ENCODE results near the gene FUT1. TPM values are rescaled to one million over a fixed set of nuclear protein-coding genes. Genes with fewer than 3 reads are reported as not detected.

The FUT1 gene
- total RNA-seq, 1 experiment from 2014 or later = 0.06 TPM

- no peaks in the 10 kb centered on the region for H3K27me3 ChIP-seq (replicated peaks; ENCODE audit: insufficient read depth, low read depth, low read length, poor library complexity)
- ChIA-PET CTCF (interaction anchor here (0.6 kb wide), 2 partner anchors 381 to 459 kb away, joined by 8 to 9 read pairs; no protein-coding TSS in a partner anchor), POLR2A (ENCODE audit: low non-redundant PET) (no interaction called here)
- peak; percentile 43 for DNase-seq (ENCODE audit: low spot score)
- no peak overlapping the region for H3K4me3 ChIP-seq (ENCODE audit: low read depth, low read length, poor library complexity, severe bottlenecking)
- TF ChIP-seq EZH2 (IDR thresholded peaks at IDR 0.05; ENCODE audit: borderline replicate concordance, low read depth, low read length, poor library complexity, severe bottlenecking) (no peak), CTCF (conservative IDR thresholded peaks at IDR 0.05; ENCODE audit: low read depth, low read length) (no peak)
- H3K27ac ChIP-seq (ENCODE audit: low read depth, low read length, poor library complexity, severe bottlenecking) = no peak overlapping the region
- no peaks in the 10 kb centered on the region for H3K9me3 ChIP-seq (ENCODE audit: low read depth, low read length, poor library complexity, severe bottlenecking)
- H3K4me1 ChIP-seq (ENCODE audit: insufficient read depth, low read length, poor library complexity, severe bottlenecking) = peaks cover 23% of the 10 kb centered on the region
- intact Hi-C loops (cut with micrococcal nuclease; ENCODE audit: unreplicated experiment) = no loop called here
- no TSS peak for BruUV-seq (replicated peaks)
- no peaks in the 10 kb centered on the region for H3K36me3 ChIP-seq (ENCODE audit: insufficient read depth, low read length, poor library complexity, severe bottlenecking)
These were observed 11.1 kb downstream of the FUT1 start for GRCh38 chr19:48741129-48741999.

GRCh38 chr19:48740164-48740972 lies 12.1 kb downstream of the FUT1 start, which contains the start of gene RASIP1:
Gene RASIP1 (minus strand): TSS chr19:48740610. CDS start chr19:48740282, 328 bp downstream.
- TF ChIP-seq EZH2 (IDR thresholded peaks at IDR 0.05; ENCODE audit: borderline replicate concordance, low read depth, low read length, poor library complexity, severe bottlenecking) (no peak), CTCF (conservative IDR thresholded peaks at IDR 0.05; ENCODE audit: low read depth, low read length) (no peak)
- no peaks in the 10 kb centered on the region for H3K36me3 ChIP-seq (ENCODE audit: insufficient read depth, low read length, poor library complexity, severe bottlenecking)
- ChIA-PET POLR2A (ENCODE audit: low non-redundant PET) (no interaction called here), CTCF (no interaction called here)
- no peak for DNase-seq (ENCODE audit: low spot score)
- no TSS peak for BruUV-seq (replicated peaks)
- H3K9me3 ChIP-seq (ENCODE audit: low read depth, low read length, poor library complexity, severe bottlenecking) = no peaks in the 10 kb centered on the region
- peaks cover 21% of the 10 kb centered on the region for H3K4me1 ChIP-seq (ENCODE audit: insufficient read depth, low read length, poor library complexity, severe bottlenecking)
- H3K27me3 ChIP-seq (replicated peaks; ENCODE audit: insufficient read depth, low read depth, low read length, poor library complexity) = no peaks in the 10 kb centered on the region
- peak within 1 kb of the TSS; percentile 73 for H3K27ac ChIP-seq (ENCODE audit: low read depth, low read length, poor library complexity, severe bottlenecking)
- intact Hi-C loops (cut with micrococcal nuclease; ENCODE audit: unreplicated experiment) = no loop called here
- H3K4me3 ChIP-seq (ENCODE audit: low read depth, low read length, poor library complexity, severe bottlenecking) = peak within 1 kb of the TSS; percentile 59

- TF ChIP-seq CTCF (conservative IDR thresholded peaks at IDR 0.05; ENCODE audit: low read depth, low read length) (no peak), EZH2 (IDR thresholded peaks at IDR 0.05; ENCODE audit: borderline replicate concordance, low read depth, low read length, poor library complexity, severe bottlenecking) (no peak)
- no peaks in the 10 kb centered on the region for H3K9me3 ChIP-seq (ENCODE audit: low read depth, low read length, poor library complexity, severe bottlenecking)
- no peak for DNase-seq (ENCODE audit: low spot score)
- H3K27ac ChIP-seq (ENCODE audit: low read depth, low read length, poor library complexity, severe bottlenecking) = peak overlapping the region; percentile 73
- no peaks in the 10 kb centered on the region for H3K36me3 ChIP-seq (ENCODE audit: insufficient read depth, low read length, poor library complexity, severe bottlenecking)
- ChIA-PET POLR2A (ENCODE audit: low non-redundant PET) (interaction anchor here (0.5 kb wide), 1 partner anchor 616 kb away, joined by 3 read pairs; no protein-coding TSS in a partner anchor), CTCF (interaction anchor here (0.8 to 1.5 kb wide), 2 partner anchors 65 to 231 kb away, joined by 3 to 4 read pairs; no protein-coding TSS in a partner anchor)
- H3K4me3 ChIP-seq (ENCODE audit: low read depth, low read length, poor library complexity, severe bottlenecking) = peak overlapping the region; percentile 59
- BruUV-seq (replicated peaks) = no TSS peak
- intact Hi-C loops (cut with micrococcal nuclease; ENCODE audit: unreplicated experiment) = loop anchor here (5.0 kb wide), 1 partner anchor 92 kb away; the partner anchor contains the start of gene CA11
- peaks cover 21% of the 10 kb centered on the region for H3K4me1 ChIP-seq (ENCODE audit: insufficient read depth, low read length, poor library complexity, severe bottlenecking)
- H3K27me3 ChIP-seq (replicated peaks; ENCODE audit: insufficient read depth, low read depth, low read length, poor library complexity) = no peaks in the 10 kb centered on the region
These were observed 12.9 kb downstream of the FUT1 start for GRCh38 chr19:48739404-48740163.

Data from A673 (cell line).